ENCODE data around the gene LCA5. TPM values are rescaled to one million over a fixed set of nuclear protein-coding genes. Genes with fewer than 3 reads are reported as not detected.
"Not testable (repeated sequence)": the region's sequence is repeated elsewhere in the genome, so short reads cannot be mapped to it uniquely, and the experiment has no call there.

The LCA5 gene
- total and polyA plus RNA-seq, 2 donors (not counting 3 experiments of a cell fraction or from before 2014, with no cell fraction given): 0.57 to 4.2 TPM

GRCh38 chr6:79446006-79446405 is 91.2 kb downstream of the LCA5 start:
- no TSS peak for BruUV-seq (replicated peaks)
- TF ChIP-seq, protein P1, sequence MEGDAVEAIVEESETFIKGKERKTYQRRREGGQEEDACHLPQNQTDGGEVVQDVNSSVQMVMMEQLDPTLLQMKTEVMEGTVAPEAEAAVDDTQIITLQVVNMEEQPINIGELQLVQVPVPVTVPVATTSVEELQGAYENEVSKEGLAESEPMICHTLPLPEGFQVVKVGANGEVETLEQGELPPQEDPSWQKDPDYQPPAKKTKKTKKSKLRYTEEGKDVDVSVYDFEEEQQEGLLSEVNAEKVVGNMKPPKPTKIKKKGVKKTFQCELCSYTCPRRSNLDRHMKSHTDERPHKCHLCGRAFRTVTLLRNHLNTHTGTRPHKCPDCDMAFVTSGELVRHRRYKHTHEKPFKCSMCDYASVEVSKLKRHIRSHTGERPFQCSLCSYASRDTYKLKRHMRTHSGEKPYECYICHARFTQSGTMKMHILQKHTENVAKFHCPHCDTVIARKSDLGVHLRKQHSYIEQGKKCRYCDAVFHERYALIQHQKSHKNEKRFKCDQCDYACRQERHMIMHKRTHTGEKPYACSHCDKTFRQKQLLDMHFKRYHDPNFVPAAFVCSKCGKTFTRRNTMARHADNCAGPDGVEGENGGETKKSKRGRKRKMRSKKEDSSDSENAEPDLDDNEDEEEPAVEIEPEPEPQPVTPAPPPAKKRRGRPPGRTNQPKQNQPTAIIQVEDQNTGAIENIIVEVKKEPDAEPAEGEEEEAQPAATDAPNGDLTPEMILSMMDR (IDR thresholded peaks at IDR 0.05; ENCODE audit: extremely low read depth in 1 of 2, insufficient read depth in 1 of 2, low read depth in 1 of 2, low read length in 2 of 2): no peak
- TF ChIP-seq EZH2 (IDR thresholded peaks at IDR 0.05; ENCODE audit: borderline replicate concordance, low read depth, low read length, severe bottlenecking): no peak
- TF ChIP-seq JUN (IDR thresholded peaks at IDR 0.05; ENCODE audit: borderline replicate concordance, insufficient read depth, insufficient read length, low read depth): no peak
- TF ChIP-seq MYC (IDR thresholded peaks at IDR 0.05; ENCODE audit: low read depth, low read length): no peak
- no peak for TF ChIP-seq POLR2AphosphoS5 (IDR thresholded peaks at IDR 0.05; ENCODE audit: insufficient read depth, low read depth, low read length)
- TF ChIP-seq FOS (IDR thresholded peaks at IDR 0.05; ENCODE audit: borderline replicate concordance, insufficient read depth, low read length): no peak
- TF ChIP-seq, protein P2, sequence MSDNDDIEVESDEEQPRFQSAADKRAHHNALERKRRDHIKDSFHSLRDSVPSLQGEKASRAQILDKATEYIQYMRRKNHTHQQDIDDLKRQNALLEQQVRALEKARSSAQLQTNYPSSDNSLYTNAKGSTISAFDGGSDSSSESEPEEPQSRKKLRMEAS (IDR thresholded peaks at IDR 0.05; ENCODE audit: insufficient read depth, insufficient read length): no peak
- no peak for TF ChIP-seq GATA2 (IDR thresholded peaks at IDR 0.05; ENCODE audit: insufficient read depth, insufficient read length, low read depth, low read length)
- TF ChIP-seq POLR2A (IDR thresholded peaks at IDR 0.05; ENCODE audit: low read depth, low read length): no peak
- H3K27me3 ChIP-seq (ENCODE audit: control insufficient read depth in 2 of 2, insufficient read depth in 2 of 2, low read length in 2 of 2): no peaks in the 10 kb centered on the region
- no peaks in the 10 kb centered on the region for H3K36me3 ChIP-seq (ENCODE audit: control insufficient read depth in 2 of 2, extremely low read depth in 1 of 2, insufficient read depth in 2 of 2, low read length in 2 of 2)
- no peak for DNase-seq (ENCODE audit: low read depth, low spot score)
- H3K4me2 ChIP-seq (ENCODE audit: insufficient read depth, low read length): no peak overlapping the region
- H3K4me3 ChIP-seq (replicated peaks in 1 of 3; ENCODE audit: insufficient read depth in 1 of 3, low read depth in 1 of 3, low read length in 3 of 3): no peak overlapping the region
- H3K27ac ChIP-seq (ENCODE audit: insufficient read depth, low read depth, low read length): no peak overlapping the region
- H3K9ac ChIP-seq (replicated peaks; ENCODE audit: extremely low read depth, insufficient read depth, low read length): no peak overlapping the region
- no peaks in the 10 kb centered on the region for H3K9me3 ChIP-seq (replicated peaks; ENCODE audit: control insufficient read depth, insufficient read depth, low read length)
- intact Hi-C loops (cut with micrococcal nuclease): no loop called here
- no peak overlapping the region for H2AFZ ChIP-seq (ENCODE audit: low read depth, low read length)
- H3K79me2 ChIP-seq (ENCODE audit: control insufficient read depth, insufficient read depth, low read length): no peaks in the 10 kb centered on the region
- no peaks in the 10 kb centered on the region for H3K4me1 ChIP-seq (ENCODE audit: control insufficient read depth, extremely low read depth, insufficient read depth, low read length)
- dilution Hi-C loops (cut with MboI; ENCODE audit: extremely low pct_ligation_motif_present, low sequenced_read_pairs): no loop called here
- no peaks in the 10 kb centered on the region for H3K9me1 ChIP-seq (replicated peaks; ENCODE audit: control insufficient read depth, extremely low read depth, insufficient read depth, low read length)
- CTCF ChIA-PET: no interaction called here
- H4K20me1 ChIP-seq (replicated peaks; ENCODE audit: control insufficient read depth, extremely low read depth, insufficient read depth, low read length): no peaks in the 10 kb centered on the region
- no peak for FAIRE-seq
- POLR2A ChIA-PET: no interaction called here

GRCh38 chr6:79443876-79444275 is 93.4 kb downstream of the LCA5 start:
- DNase-seq (ENCODE audit: low read depth, low spot score); H3K9me1 ChIP-seq (replicated peaks; ENCODE audit: control insufficient read depth, extremely low read depth, insufficient read depth, low read length); H3K79me2 ChIP-seq (ENCODE audit: control insufficient read depth, insufficient read depth, low read length); H3K27ac ChIP-seq (ENCODE audit: insufficient read depth, low read depth, low read length); POLR2A ChIA-PET; H2AFZ ChIP-seq (ENCODE audit: low read depth, low read length); H3K36me3 ChIP-seq (ENCODE audit: control insufficient read depth in 2 of 2, extremely low read depth in 1 of 2, insufficient read depth in 2 of 2, low read length in 2 of 2); H3K9me3 ChIP-seq (replicated peaks; ENCODE audit: control insufficient read depth, insufficient read depth, low read length); BruUV-seq (replicated peaks); dilution Hi-C loops (cut with MboI; ENCODE audit: extremely low pct_ligation_motif_present, low sequenced_read_pairs); H3K9ac ChIP-seq (replicated peaks; ENCODE audit: extremely low read depth, insufficient read depth, low read length); H3K4me3 ChIP-seq (replicated peaks in 1 of 3; ENCODE audit: insufficient read depth in 1 of 3, low read depth in 1 of 3, low read length in 3 of 3); FAIRE-seq; CTCF ChIA-PET; H4K20me1 ChIP-seq (replicated peaks; ENCODE audit: control insufficient read depth, extremely low read depth, insufficient read depth, low read length); H3K27me3 ChIP-seq (ENCODE audit: control insufficient read depth in 2 of 2, insufficient read depth in 2 of 2, low read length in 2 of 2); H3K4me2 ChIP-seq (ENCODE audit: insufficient read depth, low read length); intact Hi-C loops (cut with micrococcal nuclease); H3K4me1 ChIP-seq (ENCODE audit: control insufficient read depth, extremely low read depth, insufficient read depth, low read length): not testable (repeated sequence)

Data from endothelial cell of umbilical vein (primary cell).